Subcutaneous adipose tissue (tissue), 4 donors: Measurements from ENCODE around the gene NELFA. TPM values are rescaled to one million over a fixed set of nuclear protein-coding genes. Genes with fewer than 3 reads are reported as not detected.

Source experiments
- total RNA-seq, 4 donors: library from RNA; depleted of rRNA; stranded (reverse); fragments of >200 nt; gene quantifications; one replicate each; pipeline ENCODE4 v1.1.0, GENCODE V29; 2016
- TF ChIP-seq, protein P1 (sequence below): fragments of 450-650 bp; IDR thresholded peaks from one replicate; pipeline ENCODE4 v1.5.1; 2016; ENCODE audit warnings: low read depth, mild to moderate bottlenecking, control low read depth, antibody characterized with exemption, moderate library complexity

The NELFA gene
- total RNA-seq, 4 donors from 2014 or later, result 7.8 to 30.5 (median 16.3) TPM

DNA sequence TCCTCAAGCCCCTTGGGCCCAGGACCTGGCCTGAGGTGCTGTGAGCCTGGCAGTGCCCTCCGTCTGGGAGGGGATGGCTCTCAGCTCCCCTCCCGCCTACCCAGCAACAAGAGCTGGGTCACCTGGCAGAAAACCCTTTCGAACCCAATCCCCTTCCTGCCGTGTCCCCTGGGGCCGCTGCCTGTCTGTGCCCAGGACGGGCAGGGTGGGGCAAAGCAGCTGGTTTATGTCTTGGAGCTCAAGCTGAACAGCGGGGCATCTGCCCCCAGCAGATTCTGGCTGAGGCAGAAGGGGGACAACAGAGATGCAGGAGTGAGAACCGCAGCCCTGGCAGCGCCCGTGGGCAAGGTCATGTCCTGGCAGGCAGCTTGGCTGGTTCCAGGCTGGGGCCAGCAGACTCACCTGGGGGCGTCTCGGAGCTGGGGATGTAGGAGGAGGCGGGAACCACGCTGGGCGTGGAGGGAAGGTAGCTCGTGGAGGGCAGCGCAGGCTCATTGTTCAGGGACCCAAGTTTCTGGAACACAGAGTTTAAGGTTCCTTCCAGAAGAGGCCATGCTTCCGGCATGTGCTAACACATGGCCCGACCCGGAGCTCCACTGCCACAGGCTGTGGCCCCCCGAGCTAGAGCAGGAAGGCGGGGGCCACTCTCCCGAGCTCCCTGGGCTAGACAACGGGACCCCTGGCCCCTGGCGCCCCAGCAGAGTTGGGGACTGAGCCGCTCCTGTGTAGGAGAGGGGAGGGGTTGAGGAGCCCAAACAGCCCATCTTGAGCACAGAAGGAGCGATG, 24.2 kb downstream of the NELFA start:
- TF ChIP-seq, protein P1, sequence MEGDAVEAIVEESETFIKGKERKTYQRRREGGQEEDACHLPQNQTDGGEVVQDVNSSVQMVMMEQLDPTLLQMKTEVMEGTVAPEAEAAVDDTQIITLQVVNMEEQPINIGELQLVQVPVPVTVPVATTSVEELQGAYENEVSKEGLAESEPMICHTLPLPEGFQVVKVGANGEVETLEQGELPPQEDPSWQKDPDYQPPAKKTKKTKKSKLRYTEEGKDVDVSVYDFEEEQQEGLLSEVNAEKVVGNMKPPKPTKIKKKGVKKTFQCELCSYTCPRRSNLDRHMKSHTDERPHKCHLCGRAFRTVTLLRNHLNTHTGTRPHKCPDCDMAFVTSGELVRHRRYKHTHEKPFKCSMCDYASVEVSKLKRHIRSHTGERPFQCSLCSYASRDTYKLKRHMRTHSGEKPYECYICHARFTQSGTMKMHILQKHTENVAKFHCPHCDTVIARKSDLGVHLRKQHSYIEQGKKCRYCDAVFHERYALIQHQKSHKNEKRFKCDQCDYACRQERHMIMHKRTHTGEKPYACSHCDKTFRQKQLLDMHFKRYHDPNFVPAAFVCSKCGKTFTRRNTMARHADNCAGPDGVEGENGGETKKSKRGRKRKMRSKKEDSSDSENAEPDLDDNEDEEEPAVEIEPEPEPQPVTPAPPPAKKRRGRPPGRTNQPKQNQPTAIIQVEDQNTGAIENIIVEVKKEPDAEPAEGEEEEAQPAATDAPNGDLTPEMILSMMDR, result no peak

DNA sequence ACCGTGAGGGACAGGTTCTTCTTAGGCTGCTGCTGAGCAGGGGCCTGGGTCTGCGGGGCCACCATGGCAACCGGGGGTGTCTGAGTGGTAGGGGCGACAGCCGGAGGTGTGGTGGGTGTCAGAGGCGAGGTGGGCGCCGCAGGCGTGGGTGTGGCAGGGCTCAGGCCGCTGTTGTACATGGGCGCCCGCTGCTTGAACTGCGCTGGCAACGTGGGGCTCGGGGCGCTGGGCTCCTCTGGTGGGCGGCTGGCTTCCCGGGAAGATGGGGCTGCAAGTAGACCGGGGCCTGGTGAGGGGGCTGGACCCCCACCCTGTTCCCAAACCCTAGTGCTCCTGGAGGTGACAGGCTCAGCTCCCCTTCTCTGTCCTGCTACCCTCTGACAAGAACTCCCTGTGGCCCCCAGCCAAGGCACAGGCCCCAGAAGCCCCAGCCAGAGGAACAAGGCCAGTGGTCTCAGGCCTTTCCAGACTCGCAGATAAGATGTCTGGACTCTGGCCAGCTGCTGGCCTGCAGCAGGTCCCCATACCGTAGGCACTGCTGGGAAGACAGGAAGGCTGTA, 24.8 kb downstream of the NELFA start:
- TF ChIP-seq, protein P1, result no peak

DNA sequence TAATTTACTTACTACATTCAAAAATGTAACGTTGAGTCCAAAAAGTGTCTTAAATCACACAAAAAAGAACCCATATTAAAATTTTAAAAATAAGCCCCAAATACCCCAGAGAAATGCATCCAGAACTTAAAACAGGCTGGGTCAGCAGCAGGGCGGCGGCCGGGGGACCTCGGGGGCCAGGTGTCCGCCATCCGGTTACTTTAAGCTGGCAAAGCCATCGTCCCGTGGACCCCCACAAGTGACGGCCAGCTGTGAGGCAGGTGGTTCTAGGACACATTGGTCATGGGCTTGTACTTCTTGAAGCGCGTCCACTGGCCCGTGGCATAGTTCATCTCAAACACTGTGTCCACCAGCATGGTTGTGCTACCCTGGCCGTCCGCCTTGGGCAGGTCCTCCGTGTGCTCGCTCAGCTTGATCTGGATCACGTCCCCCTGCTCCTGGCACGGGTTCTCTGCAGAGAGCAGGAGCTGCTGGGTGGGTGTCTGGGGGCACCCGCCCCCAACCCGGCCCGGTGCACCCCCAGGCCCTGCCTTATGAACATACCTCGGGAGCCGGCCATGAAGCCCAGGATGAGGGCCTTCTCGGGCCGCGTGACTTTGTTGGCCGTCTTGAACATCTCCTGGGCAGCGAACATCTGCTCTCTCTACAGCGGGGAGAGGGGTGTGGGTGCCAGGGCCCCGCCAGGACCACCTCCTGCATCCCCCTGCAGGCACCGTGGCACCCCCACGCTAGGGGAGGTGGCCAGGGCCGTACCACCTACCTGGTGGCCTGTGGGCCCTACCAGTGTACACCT, 25.5 kb downstream of the NELFA start:
- TF ChIP-seq, protein P1, result no peak

DNA sequence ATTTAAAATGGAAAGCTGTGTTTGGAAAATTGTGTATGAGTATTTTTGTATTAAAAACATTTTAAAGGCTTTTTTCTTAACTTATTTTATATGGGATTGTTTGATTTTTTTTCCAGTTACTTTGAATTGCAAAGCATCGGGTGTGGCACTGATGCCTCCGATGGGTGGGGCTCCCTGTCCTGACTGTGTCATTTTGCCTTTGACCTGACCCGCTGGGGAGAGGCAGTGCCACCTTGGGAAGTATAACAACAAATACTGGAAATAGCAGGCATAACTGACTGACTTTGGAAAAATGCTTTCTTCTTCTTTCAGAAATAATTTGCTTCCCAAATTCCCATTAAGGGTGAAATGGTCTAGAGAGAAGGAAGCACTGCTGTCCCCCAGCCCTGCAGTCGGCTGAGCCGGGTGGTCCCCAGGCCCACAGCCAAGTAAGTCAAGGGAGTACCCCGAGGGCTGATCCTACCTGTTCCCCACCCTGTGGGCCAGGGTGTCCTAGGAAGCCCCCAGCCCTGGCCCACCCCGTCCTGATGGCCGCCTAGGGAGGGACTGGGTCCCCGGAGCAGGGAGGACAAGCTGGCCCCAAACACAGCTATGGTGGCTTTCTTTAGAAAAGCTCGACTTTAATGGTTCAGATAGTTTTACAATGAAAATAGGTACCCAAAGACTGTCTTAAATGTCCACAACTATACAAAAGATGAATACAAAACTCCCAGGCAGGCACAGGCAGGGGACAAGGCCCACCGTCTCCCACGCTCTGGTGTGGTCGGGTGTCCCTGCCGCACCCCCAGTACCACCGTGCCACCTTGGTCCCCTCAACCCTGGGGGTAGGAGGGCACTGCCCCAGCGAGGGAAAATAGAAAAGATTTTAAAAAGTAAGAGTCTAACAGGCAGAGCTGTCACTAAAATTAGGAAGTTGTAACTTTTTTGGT, 26.4 kb downstream of the NELFA start:
- TF ChIP-seq, protein P1, result no peak

DNA sequence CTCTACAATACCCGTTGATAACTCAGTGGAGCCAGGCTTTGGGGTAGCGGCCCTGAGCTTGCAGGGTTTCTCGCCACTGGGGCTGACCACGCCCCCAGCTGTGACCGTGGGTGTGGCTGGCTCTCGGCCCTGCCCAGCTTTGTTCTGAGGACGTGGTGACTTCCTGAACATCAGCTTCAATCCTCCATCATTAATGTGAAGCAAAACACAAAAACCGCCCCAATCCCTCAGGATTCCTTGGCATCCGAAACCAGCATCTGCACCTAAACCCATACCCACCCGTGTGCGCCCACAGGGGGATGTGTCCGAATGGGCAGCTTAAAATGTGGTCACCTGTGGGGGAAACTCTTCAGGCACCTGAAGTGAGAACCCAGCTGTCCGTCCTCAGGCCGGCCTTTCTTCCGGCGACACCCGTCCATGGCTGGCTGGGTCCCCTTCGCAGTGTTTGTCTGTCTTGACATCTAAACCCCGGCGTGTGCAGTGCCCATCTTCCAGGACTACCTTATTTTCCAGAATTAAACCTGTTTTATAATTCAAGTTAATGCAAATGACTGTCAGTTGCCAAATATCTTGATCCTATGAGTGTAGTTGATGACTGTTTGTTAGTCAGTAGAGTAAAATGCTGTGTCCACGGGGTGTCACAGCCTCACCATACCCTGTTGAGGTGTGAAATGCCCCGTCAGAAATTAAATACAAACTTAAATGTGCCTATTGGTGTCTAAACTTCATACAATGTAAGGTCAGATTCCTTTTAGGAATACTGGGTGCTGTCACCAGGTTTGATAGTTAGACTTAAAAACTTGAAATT, 27.3 kb downstream of the NELFA start:
- TF ChIP-seq, protein P1, result no peak

DNA sequence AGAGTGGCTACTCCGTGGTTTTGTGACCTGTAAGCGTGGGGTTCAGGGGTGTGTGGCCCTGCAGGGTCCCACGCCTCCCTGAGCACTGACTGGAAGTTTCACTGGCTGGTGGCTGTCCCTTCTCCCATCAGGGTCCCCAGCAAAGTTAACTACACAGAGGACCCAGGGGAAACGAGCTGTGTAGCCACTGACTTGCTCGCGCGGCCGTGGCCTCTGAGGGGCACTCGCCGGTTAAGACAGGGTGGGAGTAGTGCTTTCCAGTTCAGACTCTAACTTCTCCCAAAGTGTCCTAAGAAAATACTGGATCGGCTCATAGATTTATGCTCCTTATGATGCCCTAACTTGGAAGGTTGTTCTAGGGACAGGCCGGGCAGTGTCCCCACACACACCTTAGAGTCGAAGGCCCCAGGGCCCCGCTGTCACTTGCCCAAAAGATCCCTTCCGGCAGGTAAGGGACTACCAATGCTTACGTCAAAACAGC, 28.2 kb downstream of the NELFA start:
- TF ChIP-seq, protein P1, result no peak
